Adrenal gland (tissue), 5 donors: ENCODE results near the gene EDN2.

Experiments
- POLR2A ChIP-seq, 2 donors: fragments of 450-650 bp; IDR thresholded peaks; one replicate each; pipeline ENCODE4 v1.6.1; 2017; ENCODE audit warnings: antibody characterized with exemption in 2 of 2, mild to moderate bottlenecking in 2 of 2, moderate library complexity in 1 of 2
- TF ChIP-seq, protein P1 (sequence below), 6 experiments: fragments of 450-650 bp in 4 of 6; fragments of 200-600 bp in 2 of 6; sonication (generic) in 1 of 6; IDR thresholded peaks; 1 replicate in 5 of 6; 2 replicates in 1 of 6; pipeline versions ENCODE4 v1.5.1 to v1.8.0; 2016 to 2021; ENCODE audit warnings: antibody characterized with exemption in 6 of 6, mild to moderate bottlenecking in 2 of 6, moderate library complexity in 1 of 6
- donor health status: DM: no; HTN: no; CAD: no.

DNA sequence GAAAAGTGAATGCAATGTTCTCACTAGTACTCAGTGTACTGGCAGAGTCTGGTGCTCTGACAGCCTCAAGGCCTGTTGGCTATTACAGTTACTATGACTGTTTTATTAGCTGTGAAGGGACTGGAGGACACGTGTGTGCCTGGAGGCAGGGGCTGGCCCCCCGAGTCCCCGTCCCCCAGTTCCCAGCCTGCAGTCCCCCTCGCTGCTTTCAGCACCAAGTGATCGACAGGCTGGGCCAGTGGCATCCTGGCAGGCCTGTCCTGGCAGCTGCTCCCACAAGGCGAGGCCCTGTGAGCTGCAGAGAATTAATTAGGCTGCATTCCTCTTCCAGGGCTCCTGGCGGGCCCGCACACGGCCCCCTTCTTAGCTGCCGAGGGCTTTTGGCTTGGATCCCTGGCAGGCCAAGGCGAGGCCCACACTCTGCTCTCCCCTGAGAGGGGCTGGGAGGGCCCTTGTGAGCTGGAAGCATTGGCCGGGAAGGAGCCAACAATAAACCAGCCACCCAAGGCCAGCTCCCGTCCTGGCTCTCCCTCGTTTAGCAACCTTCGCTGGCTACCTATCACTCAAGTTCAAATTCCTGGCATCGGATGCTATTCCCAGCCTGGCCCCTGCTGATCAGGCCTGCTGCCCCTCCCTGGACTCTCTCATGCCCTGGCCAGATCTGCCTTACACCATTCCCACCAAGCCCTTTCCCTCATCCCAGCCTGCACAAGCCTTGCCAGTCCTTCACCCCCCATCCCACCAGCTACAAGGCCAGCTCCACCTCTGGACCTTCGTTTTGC, 9.8 kb downstream of the EDN2 start:
- TF ChIP-seq, protein P1, sequence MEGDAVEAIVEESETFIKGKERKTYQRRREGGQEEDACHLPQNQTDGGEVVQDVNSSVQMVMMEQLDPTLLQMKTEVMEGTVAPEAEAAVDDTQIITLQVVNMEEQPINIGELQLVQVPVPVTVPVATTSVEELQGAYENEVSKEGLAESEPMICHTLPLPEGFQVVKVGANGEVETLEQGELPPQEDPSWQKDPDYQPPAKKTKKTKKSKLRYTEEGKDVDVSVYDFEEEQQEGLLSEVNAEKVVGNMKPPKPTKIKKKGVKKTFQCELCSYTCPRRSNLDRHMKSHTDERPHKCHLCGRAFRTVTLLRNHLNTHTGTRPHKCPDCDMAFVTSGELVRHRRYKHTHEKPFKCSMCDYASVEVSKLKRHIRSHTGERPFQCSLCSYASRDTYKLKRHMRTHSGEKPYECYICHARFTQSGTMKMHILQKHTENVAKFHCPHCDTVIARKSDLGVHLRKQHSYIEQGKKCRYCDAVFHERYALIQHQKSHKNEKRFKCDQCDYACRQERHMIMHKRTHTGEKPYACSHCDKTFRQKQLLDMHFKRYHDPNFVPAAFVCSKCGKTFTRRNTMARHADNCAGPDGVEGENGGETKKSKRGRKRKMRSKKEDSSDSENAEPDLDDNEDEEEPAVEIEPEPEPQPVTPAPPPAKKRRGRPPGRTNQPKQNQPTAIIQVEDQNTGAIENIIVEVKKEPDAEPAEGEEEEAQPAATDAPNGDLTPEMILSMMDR (IDR thresholded peaks at IDR 0.05), result no peak
- TF ChIP-seq POLR2A (IDR thresholded peaks at IDR 0.05), result no peak
